Stomach (tissue), 9 donors: Measurements from ENCODE around the gene BAHD1. TPM values are rescaled to one million over a fixed set of nuclear protein-coding genes. Genes with fewer than 3 reads are reported as not detected.
A peak's percentile ranks its signal among the peaks of the same experiment; 100 is the strongest.

Experiments used
- DNase-seq, 2 donors: peaks; one replicate each; pipeline versions ENCODE4 v3.0.0 to v3.0.0-alpha.2; 2013 to 2019
- H3K27ac ChIP-seq, 5 donors: fragments of 200-600 bp in 4 of 5; sonication (generic) in 4 of 5; one replicate each; pipeline ENCODE4 v1.5.1; 2013 to 2019; ENCODE audit warnings: mild to moderate bottlenecking in 1 of 5, moderate library complexity in 1 of 5
- H3K27me3 ChIP-seq, 3 donors: fragments of 200-600 bp; sonication (generic); one replicate each; pipeline ENCODE4 v1.5.1; 2017 to 2019; ENCODE audit warnings: mixed run types in 1 of 3
- H3K36me3 ChIP-seq, 4 donors: fragments of 200-600 bp; sonication (generic); 1 replicate in 3 of 4; 2 replicates in 1 of 4; pipeline ENCODE4 v1.5.1; 2016 to 2019
- H3K4me1 ChIP-seq, 4 donors: fragments of 200-600 bp; sonication (generic); one replicate each; pipeline ENCODE4 v1.5.1; 2016 to 2019
- H3K4me3 ChIP-seq, 4 donors: fragments of 200-600 bp; sonication (generic) in 3 of 4; one replicate each; pipeline ENCODE4 v1.5.1; 2016 to 2019; ENCODE audit warnings: mild to moderate bottlenecking in 1 of 4
- H3K9me3 ChIP-seq, 4 donors: fragments of 200-600 bp; sonication (generic); one replicate each; pipeline ENCODE4 v1.5.1; 2016 to 2019
- CTCF ChIP-seq, 7 experiments: fragments of 450-650 bp in 4 of 7; fragments of 200-600 bp in 3 of 7; sonication (generic) in 3 of 7; IDR thresholded peaks; one replicate each; pipeline ENCODE4 v1.5.1; 2016 to 2019; ENCODE audit warnings: antibody characterized with exemption in 7 of 7, control low read depth in 2 of 7, mild to moderate bottlenecking in 1 of 7
- EP300 ChIP-seq: sonication (generic); formaldehyde crosslinking; IDR thresholded peaks from one replicate; pipeline ENCODE4 v1.6.1; 2017; ENCODE audit warnings: antibody characterized with exemption
- POLR2A ChIP-seq, 4 donors: fragments of 450-650 bp; IDR thresholded peaks; one replicate each; pipeline ENCODE4 v1.6.1; 2016; ENCODE audit warnings: antibody characterized with exemption in 4 of 4, control low read depth in 2 of 4, mild to moderate bottlenecking in 1 of 4, moderate library complexity in 1 of 4
- POLR2AphosphoS5 ChIP-seq, 3 donors: sonication (generic); formaldehyde crosslinking; IDR thresholded peaks; one replicate each; pipeline ENCODE4 v1.6.1; 2016; ENCODE audit warnings: antibody characterized with exemption in 3 of 3
- WGBS, 5 donors: extraction: QIAGEN DNeasy Blood & Tissue Kit in 3 of 5; methylation state at CpG; one replicate each; pipeline versions ENCODE4 v1.1.5 to v1.1.7; 2013 to 2018; 5-methylcytosine and 5-hydroxymethylcytosine counted together
- intact Hi-C: fragments of 100-400 bp; cut with DNase I; formaldehyde crosslinking; loops from one replicate; pipeline ENCODE4 v1.15.1; 2023; ENCODE audit warnings: low total_unique reads
- polyA plus RNA-seq, 3 donors: library from polyadenylated mRNA; stranded (reverse); fragments of 200-250 nt; gene quantifications; one replicate each; pipeline ENCODE4 v1.2.3, GENCODE V29; 2013
- total RNA-seq, 5 donors: library from RNA; depleted of rRNA; stranded (reverse); fragments of >200 nt; gene quantifications; one replicate each; pipeline versions ENCODE4 v1.1.0 to v1.2.3, GENCODE V29; 2014 to 2016
- donor health status: healthy with polysubstance abuse.
- donor health status: Bipolar disorder and iron deficiency.
- donor health status: healthy.

Gene BAHD1
- total and polyA plus RNA-seq, 8 donors = 5.3 to 35.9 (median 9.9) TPM

- peak overlapping the region; percentile 79 to 96 (median 92) for H3K4me3 ChIP-seq
- intact Hi-C loops = no loop called here
- H3K27me3 ChIP-seq = no peaks in the 10 kb centered on the region
- whole genome bisulfite sequencing, 5 donors = 4 to 15% (median 8%) methylated on average over 5 to 16 of the region's 16 CpGs
- peaks cover 0 to 11% (median 8%) of the 10 kb centered on the region in 4 donors for H3K36me3 ChIP-seq
- peak overlapping the region in 4 of 5 donors; percentile 90 to 93 (median 90) for H3K27ac ChIP-seq
- H3K9me3 ChIP-seq = no peaks in the 10 kb centered on the region
- TF ChIP-seq POLR2AphosphoS5 (IDR thresholded peaks at IDR 0.05) = no peak
- TF ChIP-seq POLR2A (IDR thresholded peaks at IDR 0.05) = no peak
- TF ChIP-seq CTCF (IDR thresholded peaks at IDR 0.05) = no peak
- no peak for TF ChIP-seq EP300
- no peak for DNase-seq
- peaks cover 15 to 25% (median 21%) of the 10 kb centered on the region in 4 donors for H3K4me1 ChIP-seq
These were observed 31.0 kb downstream of the BAHD1 start for GRCh38 chr15:40471808-40472150.

- Histone ChIP-seq H3K4me3 (peak overlapping the region; percentile 79 to 96 (median 92)), H3K36me3 (peaks cover 0 to 6% (median 3%) of the 10 kb centered on the region in 4 donors), H3K27ac (peak overlapping the region in 2 of 5 donors; percentile 91 to 93), H3K27me3 (no peaks in the 10 kb centered on the region), H3K4me1 (peaks cover 15 to 25% (median 21%) of the 10 kb centered on the region in 4 donors), H3K9me3 (no peaks in the 10 kb centered on the region)
- DNase-seq = no peak
- WGBS, 5 donors = 64 to 77% (median 69%) methylated on average over 5 to 9 of the region's 9 CpGs
- TF ChIP-seq EP300 (no peak), CTCF (IDR thresholded peaks at IDR 0.05) (no peak), POLR2A (IDR thresholded peaks at IDR 0.05) (no peak), POLR2AphosphoS5 (IDR thresholded peaks at IDR 0.05) (no peak)
- intact Hi-C loops = no loop called here
These were observed 31.5 kb downstream of the BAHD1 start for GRCh38 chr15:40472171-40472727.

GRCh38 chr15:40474581-40474980 lies 33.8 kb downstream of the BAHD1 start:
- H3K27ac ChIP-seq = no peak overlapping the region
- TF ChIP-seq EP300 (no peak), CTCF (IDR thresholded peaks at IDR 0.05) (no peak), POLR2AphosphoS5 (IDR thresholded peaks at IDR 0.05) (no peak), POLR2A (IDR thresholded peaks at IDR 0.05) (no peak)
- no peak for DNase-seq
- H3K9me3 ChIP-seq = no peaks in the 10 kb centered on the region
- 80 to 82% (median 81%) methylated on average over 8 of the region's 8 CpGs for WGBS, 5 donors
- no peaks in the 10 kb centered on the region for H3K27me3 ChIP-seq
- H3K4me1 ChIP-seq = peaks cover 15 to 24% (median 21%) of the 10 kb centered on the region in 4 donors
- no peaks in the 10 kb centered on the region for H3K36me3 ChIP-seq
- no peak overlapping the region for H3K4me3 ChIP-seq
- intact Hi-C loops = no loop called here

- no peaks in the 10 kb centered on the region for H3K36me3 ChIP-seq
- H3K4me1 ChIP-seq = peaks cover 0 to 1% (median under 1%) of the 10 kb centered on the region in 4 donors
- H3K9me3 ChIP-seq = no peaks in the 10 kb centered on the region
- no peaks in the 10 kb centered on the region for H3K27me3 ChIP-seq
- intact Hi-C loops = no loop called here
- 18 to 42% (median 33%) methylated on average over 5 of the region's 5 CpGs for WGBS, 5 donors
- no peak overlapping the region for H3K27ac ChIP-seq
- no peak overlapping the region for H3K4me3 ChIP-seq
- TF ChIP-seq POLR2A (IDR thresholded peaks at IDR 0.05) (no peak), CTCF (IDR thresholded peaks at IDR 0.05) (no peak), EP300 (no peak)
- DNase-seq = peak in 1 of 2 donors; percentile 38
These were observed 37.0 kb downstream of the BAHD1 start for GRCh38 chr15:40477642-40478327.
